Breast epithelium (tissue), 4 donors: ENCODE results near the gene HESX1. TPM values are rescaled to one million over a fixed set of nuclear protein-coding genes. Genes with fewer than 3 reads are reported as not detected.

Experiments used
- DNase-seq, 2 donors: peaks; one replicate each; pipeline ENCODE4 v3.0.0-alpha.2; 2019; ENCODE audit warnings: low spot score in 2 of 2
- H3K27ac ChIP-seq, 2 donors: fragments of 200-600 bp; sonication (generic) in 1 of 2; one replicate each; pipeline ENCODE4 v1.5.1; 2016 to 2019; ENCODE audit warnings: mild to moderate bottlenecking in 1 of 2
- H3K27me3 ChIP-seq, 2 donors: fragments of 200-600 bp; sonication (generic) in 1 of 2; one replicate each; pipeline versions ENCODE4 v1.5.1 to v1.6.0; 2017 to 2019; ENCODE audit warnings: control low read depth in 1 of 2, mild to moderate bottlenecking in 1 of 2
- H3K36me3 ChIP-seq: fragments of 200-600 bp; one replicate; pipeline ENCODE4 v1.5.1; 2019
- H3K4me1 ChIP-seq, 2 donors: fragments of 200-600 bp; sonication (generic); one replicate each; pipeline ENCODE4 v1.5.1; 2016 to 2019; ENCODE audit warnings: control low read depth in 1 of 2
- H3K4me3 ChIP-seq, 3 donors: fragments of 200-600 bp; sonication (generic); 1 replicate in 2 of 3; 2 replicates in 1 of 3; pipeline ENCODE4 v1.5.1; 2016 to 2019; ENCODE audit warnings: mild to moderate bottlenecking in 3 of 3, moderate library complexity in 2 of 3
- H3K9me3 ChIP-seq, 2 donors: fragments of 200-600 bp; sonication (generic) in 1 of 2; one replicate each; pipeline ENCODE4 v1.5.1; 2016 to 2019; ENCODE audit warnings: control low read depth in 1 of 2
- CTCF ChIP-seq, 3 donors: fragments of 450-650 bp; IDR thresholded peaks; one replicate each; pipeline ENCODE4 v1.5.1; 2016 to 2017; ENCODE audit warnings: antibody characterized with exemption in 3 of 3, mild to moderate bottlenecking in 3 of 3, moderate library complexity in 3 of 3
- POLR2A ChIP-seq: fragments of 450-650 bp; IDR thresholded peaks from one replicate; pipeline ENCODE4 v1.6.1; 2016; ENCODE audit warnings: antibody characterized with exemption, mild to moderate bottlenecking, moderate library complexity
- POLR2AphosphoS5 ChIP-seq, 3 donors: sonication (generic); formaldehyde crosslinking; IDR thresholded peaks; one replicate each; pipeline ENCODE4 v1.6.1; 2017; ENCODE audit warnings: antibody characterized with exemption in 3 of 3
- intact Hi-C: fragments of 100-400 bp; cut with DNase I; formaldehyde crosslinking; loops from one replicate; pipeline ENCODE4 v1.15.1; 2023; ENCODE audit warnings: low total_unique reads
- total RNA-seq, 3 donors: library from RNA; depleted of rRNA; stranded (reverse); fragments of >200 nt; gene quantifications; one replicate each; pipeline ENCODE4 v1.1.0, GENCODE V29; 2016

Gene HESX1
- total RNA-seq, 3 donors from 2014 or later: 0.48 to 1.3 (median 0.66) TPM

- Histone ChIP-seq H3K27me3 (no peaks in the 10 kb centered on the region), H3K27ac (peak overlapping the region; percentile 76 to 83), H3K36me3 (no peaks in the 10 kb centered on the region), H3K4me3 (peak overlapping the region; percentile 78 to 87 (median 79)), H3K9me3 (no peaks in the 10 kb centered on the region), H3K4me1 (peaks cover 4 to 16% of the 10 kb centered on the region in 2 donors)
- TF ChIP-seq POLR2A (no peak), POLR2AphosphoS5 (IDR thresholded peaks at IDR 0.05) (no peak), CTCF (IDR thresholded peaks at IDR 0.05) (no peak)
- DNase-seq: no peak
- intact Hi-C loops: no loop called here
Observed at GRCh38 chr3:57163751-57164150, 36.0 kb downstream of the HESX1 start.

GRCh38 chr3:57161915-57162314 lies 37.9 kb downstream of the HESX1 start:
- no peak for DNase-seq
- Histone ChIP-seq H3K9me3 (no peaks in the 10 kb centered on the region), H3K27ac (peak overlapping the region; percentile 72 to 78), H3K4me3 (peak overlapping the region in 2 of 3 donors; percentile 8 to 87), H3K27me3 (no peaks in the 10 kb centered on the region), H3K36me3 (no peaks in the 10 kb centered on the region), H3K4me1 (peaks cover 4 to 16% of the 10 kb centered on the region in 2 donors)
- intact Hi-C loops: no loop called here
- no peak for TF ChIP-seq CTCF (IDR thresholded peaks at IDR 0.05)

- no peaks in the 10 kb centered on the region for H3K36me3 ChIP-seq
- intact Hi-C loops: no loop called here
- DNase-seq: no peak
- no peaks in the 10 kb centered on the region for H3K27me3 ChIP-seq
- no peak for TF ChIP-seq POLR2A
- no peak for TF ChIP-seq POLR2AphosphoS5 (IDR thresholded peaks at IDR 0.05)
- no peak for TF ChIP-seq CTCF (IDR thresholded peaks at IDR 0.05)
- peak overlapping the region in 1 of 3 donors; percentile 2 for H3K4me3 ChIP-seq
- peaks cover 4 to 16% of the 10 kb centered on the region in 2 donors for H3K4me1 ChIP-seq
- H3K9me3 ChIP-seq: no peaks in the 10 kb centered on the region
- peak overlapping the region; percentile 72 to 78 for H3K27ac ChIP-seq
Observed at GRCh38 chr3:57160765-57161538, 38.8 kb downstream of the HESX1 start.

GRCh38 chr3:57160076-57160764 lies 39.6 kb downstream of the HESX1 start:
- peak overlapping the region; percentile 72 to 87 for H3K27ac ChIP-seq

More at GRCh38 chr3:57160076-57160764, 39.6 kb downstream of the HESX1 start:
- Histone ChIP-seq H3K4me3 (peak overlapping the region in 1 of 3 donors; percentile 2), H3K36me3 (no peaks in the 10 kb centered on the region), H3K9me3 (no peaks in the 10 kb centered on the region), H3K27me3 (no peaks in the 10 kb centered on the region), H3K4me1 (peaks cover 4 to 19% of the 10 kb centered on the region in 2 donors)
- intact Hi-C loops: no loop called here
- TF ChIP-seq POLR2A: no peak
- TF ChIP-seq POLR2AphosphoS5 (IDR thresholded peaks at IDR 0.05): no peak
- no peak for TF ChIP-seq CTCF (IDR thresholded peaks at IDR 0.05)
- no peak for DNase-seq
